GM19351 (cell line): ENCODE data around the gene DNAJA2.
A peak's percentile ranks its signal among the peaks of the same experiment; 100 is the strongest.

Experiments
- ATAC-seq: cut with Tn5 transposase; IDR thresholded peaks from one replicate; pipeline ENCODE4 v1.9.1; 2021; ENCODE audit warnings: mild to moderate bottlenecking, moderate library complexity; ENCODE audit not compliant: unreplicated experiment

DNAJA2 gene

DNA sequence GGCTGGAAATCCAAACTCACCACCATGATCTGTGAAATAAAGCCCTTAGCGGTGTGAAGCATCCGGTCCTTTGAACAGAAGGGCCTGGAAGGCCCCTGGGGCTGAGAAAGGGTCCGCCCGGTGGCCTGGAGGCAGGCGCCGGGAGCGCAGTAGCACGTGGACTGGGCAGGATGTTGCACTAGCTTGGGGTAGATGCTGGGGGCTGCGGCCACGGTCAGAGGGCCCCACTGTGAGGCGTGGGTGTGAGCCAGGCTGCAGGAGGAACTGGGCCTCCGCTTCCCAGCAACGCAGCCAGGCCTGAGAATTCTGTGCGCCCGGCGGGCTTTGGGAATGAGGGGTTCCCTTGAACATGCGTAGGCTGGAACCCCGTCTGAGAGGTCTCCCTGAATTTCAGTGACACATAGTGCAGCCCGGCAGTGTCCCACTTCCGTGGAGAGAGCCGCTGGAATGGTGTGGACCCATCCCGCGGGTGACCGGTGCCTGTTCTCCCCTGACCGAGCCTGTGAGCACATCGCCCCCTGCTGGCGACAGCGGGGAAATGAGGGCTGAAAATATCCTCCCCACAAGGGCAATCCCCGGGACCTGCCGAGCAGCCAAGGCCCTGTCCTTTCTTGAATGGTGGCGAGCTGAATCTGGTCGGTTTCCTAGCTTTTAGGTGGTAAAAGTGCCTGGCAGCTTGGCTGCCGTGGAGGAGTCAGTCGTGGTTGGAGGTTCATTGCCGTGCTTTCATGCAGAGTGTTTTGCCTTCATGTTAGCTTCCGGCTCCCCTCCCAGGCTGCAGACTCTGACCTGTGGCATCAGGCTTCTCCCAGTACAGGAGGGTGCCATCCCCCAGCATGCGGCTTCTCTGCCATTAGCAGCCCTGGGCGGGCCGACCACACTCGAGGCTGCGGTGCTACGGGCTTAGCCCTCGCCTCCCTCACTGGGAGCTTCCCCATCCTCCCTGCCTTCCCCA is 43.8 kb downstream of the DNAJA2 start:
- ATAC-seq: peak; percentile 91

DNA sequence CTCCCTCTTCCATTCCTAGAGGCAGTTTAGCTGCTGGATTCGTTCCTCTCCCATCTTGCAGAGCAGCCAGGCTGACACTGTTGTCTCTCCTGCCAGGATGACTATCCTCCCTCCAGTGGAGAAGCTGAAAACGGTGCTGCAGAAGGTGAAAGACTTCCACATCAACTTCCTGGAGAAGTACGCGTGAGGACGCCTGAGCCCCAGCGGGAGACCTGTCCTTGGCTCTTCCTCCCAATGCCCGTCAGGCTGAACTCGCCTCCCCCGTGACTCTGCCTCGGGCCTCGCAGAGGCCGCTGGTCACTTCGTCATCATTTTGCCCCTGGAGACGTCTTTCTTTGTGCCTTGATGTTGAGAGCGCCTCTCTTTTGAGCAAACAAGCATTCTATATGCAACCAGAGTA is 44.7 kb downstream of the DNAJA2 start:
- ATAC-seq: no peak

DNA sequence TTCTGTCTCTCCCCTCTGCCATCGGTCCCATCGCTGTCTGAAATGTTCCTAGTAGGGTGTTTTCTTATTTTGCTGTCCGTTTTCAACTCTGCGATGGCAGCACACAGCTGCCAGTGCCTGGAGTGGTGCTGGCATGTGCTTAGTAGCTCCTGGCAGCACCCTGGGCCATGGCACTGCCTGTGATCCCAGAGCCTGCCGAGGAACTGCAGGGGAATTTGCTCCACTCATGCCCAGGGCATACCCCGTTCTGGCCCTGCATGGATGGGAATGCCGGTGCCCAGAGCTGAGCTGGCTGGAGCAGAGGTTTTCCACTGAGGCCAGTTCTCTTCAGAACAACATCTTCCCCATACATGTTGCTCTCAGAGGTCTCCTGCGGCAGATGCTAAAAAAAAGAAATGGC is 46.2 kb downstream of the DNAJA2 start:
- ATAC-seq: no peak

DNA sequence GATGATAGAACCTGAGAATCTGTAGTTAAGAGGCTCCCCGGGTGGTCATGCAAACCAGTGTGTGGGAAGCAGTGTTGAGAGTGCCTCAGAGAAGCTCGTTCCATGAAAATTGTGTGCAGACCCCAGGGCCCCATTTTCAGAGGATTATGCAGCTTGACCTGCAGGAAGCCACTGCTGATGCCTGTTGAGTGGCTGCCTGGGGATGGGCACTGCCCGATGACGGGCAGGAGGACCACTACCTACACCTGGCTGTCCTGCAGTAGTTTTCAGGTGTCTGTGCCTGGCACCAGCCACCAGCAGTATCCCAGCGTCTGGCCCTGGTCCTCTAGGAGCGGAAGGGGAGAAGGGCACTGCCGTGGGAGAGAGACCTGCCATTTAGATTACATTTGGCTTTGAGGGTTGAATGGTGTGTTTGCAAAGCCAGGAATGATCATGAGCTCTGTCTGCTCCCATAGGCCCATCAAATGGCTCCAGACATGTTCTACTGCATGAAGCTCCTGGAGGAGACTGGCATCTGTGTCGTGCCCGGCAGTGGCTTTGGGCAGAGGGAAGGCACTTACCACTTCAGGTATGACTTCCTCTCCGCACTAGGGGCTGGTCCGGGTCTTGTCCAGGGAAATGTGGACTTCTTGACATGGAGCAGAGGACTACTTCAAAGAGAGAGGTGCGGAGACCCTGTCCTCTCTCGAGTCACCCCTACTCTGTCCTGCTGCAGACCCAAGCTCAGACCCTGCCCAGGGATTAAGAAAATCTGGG is 46.8 kb downstream of the DNAJA2 start:
- no peak for ATAC-seq

DNA sequence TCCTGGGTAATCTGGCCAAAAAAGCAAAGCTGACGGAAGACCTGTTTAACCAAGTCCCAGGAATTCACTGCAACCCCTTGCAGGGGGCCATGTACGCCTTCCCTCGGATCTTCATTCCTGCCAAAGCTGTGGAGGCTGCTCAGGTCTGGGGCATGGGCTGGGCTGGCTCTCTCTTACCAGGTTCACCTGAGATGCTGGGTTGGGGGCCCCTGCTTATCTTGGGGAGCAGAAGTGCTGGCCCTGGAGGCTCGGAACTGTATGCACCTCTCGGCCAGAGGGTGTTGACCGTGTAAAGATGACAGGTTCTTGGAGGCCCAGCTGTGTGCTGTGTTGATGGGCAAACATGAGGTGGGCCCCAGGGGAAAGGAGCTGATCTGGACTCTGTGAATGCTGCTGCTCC is 49.1 kb downstream of the DNAJA2 start:
- ATAC-seq: no peak

DNA sequence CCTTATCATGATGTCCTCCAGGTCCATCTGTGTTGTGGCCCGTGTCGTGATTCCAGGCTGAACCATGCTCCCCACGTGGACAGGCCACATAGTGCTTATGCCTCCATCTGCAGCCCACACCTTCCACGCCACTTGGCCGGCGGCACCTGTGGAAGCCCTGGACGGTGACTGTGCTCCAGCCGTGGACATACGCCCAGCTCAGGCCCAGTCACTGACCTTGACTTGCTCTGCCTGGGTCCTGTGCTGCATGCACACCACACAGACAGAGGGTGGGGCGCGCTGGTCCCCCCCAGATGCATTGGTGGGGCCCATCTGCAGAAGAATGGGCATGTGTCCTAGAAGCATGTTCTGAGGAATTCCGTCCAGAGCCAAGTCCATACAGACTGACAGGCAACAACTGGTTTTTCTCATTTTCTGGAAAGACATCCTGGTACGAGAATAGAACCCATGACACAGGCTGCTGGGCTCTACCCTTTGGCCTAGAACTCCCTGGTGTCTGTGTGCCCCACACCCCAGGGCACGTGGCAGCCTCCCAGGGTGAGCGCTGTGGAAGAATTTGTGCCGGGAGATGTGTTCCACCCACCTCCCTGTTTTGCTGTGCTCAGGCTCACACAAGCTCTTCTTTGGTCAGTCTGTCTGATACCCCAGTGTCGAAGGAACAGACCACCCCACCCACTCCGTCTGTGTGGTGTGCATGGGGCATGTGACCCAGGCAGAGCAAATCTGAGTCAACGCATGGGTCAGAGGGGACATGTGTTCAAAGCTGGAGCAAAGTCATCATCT is 49.8 kb downstream of the DNAJA2 start:
- no peak for ATAC-seq

DNA sequence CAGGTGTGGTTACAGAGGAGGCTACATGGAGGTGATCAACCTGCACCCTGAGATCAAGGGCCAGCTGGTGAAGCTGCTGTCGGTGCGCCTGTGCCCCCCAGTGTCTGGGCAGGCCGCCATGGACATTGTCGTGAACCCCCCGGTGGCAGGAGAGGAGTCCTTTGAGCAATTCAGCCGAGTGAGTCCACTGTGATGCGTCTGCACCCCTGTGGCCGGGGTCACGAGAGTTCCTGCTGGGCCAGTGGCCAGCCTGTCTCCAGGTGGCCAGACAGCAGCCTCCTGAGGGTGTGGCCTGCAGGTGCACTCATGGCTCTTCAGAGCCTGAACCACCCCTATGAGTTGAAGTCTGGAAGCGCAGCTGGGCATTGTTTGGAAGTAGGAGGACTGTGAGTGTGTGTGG is 51.2 kb downstream of the DNAJA2 start:
- ATAC-seq: no peak

DNA sequence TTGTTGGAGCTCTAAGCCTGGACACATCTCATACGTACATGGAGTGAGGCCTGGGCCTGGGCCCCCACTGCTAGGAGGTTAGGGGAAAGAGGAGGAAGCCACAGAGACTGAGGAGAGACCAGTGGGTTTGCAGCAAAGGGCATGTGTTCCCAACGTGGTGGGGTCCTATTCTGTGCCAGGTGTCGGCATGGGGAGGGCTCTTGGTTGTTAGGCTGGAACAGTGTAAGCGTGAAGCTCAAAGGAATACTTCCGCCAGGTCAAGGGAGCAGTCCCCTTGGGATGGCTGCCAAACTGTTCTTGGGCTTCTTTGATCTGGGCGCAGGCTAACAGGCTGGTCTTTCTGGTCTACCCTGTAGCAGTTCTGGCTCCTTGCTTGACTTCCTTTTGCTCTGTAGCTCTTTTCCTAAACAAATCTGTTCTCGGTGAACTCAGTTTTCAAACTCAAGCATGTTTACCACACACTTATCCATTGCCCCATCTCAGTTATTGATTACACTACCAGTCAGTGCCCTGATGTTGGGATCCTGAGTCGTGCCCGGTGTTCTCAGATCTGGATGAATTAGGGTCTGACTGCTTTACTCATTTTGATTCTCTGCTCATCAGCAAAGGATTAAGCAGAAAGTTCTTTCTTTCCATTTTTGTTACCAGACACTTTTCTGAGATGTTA is 52.9 kb downstream of the DNAJA2 start:
- no peak for ATAC-seq

DNA sequence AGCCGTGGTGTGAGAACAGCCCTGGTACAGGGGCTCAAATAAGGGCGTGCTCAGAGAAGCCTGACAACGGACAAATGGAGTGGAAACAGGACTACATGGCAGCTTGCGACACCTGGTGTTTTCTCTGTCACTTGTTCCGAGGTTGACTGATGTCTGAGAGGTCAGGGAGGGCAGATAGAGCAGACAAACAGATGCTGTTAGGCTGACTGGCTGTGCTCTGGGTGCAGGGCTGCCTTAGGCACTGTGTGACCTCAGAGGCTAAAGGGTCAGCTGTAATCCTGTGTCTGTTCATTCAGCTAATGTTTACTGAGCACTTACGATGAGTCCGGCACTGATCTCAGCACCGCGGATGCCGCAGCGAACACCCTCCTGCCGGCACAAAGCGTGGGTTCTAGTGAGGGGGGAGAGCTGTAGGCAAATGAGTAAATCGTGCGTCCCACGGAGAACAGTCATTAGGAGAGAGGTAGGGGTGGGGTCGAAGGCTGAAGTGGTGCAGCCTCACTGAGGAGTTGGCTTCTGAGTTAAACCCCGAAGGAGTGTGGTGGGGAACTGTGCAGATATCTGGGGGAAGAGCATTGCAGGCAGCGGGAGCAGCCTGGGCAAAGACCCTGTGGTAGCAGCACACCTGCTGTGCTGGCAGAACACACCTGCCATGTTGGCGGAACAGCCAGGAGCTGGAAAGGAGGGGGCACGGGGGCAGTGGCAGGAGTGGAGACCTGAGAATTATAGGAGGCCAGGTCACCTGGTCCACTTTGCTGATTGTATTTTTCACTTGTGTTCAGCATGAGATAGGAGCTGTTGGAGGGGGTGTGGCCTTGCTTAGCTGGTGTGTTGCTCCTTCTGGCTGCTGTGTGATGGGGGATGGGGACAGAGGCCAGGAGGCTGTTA is 54.3 kb downstream of the DNAJA2 start:
- peak; percentile 84 for ATAC-seq

DNA sequence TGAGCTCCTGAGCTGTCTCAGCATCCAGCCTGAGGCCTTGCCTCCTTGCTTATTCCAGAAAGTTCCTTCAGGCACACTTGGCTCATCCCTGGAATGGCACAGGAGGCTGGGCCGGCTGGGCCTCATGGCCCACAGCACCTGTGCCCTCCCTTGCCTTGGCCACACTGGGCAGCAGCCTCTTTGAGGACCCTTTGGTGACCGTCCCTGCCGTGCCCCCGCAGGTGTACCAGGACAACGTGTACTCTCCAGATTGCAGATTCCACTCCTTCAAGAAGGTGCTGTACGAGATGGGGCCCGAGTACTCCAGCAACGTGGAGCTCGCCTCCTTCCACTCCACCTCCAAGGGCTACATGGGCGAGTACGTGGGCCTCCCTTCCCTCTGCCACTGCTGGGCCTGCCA is 55.1 kb downstream of the DNAJA2 start:
- no peak for ATAC-seq

DNA sequence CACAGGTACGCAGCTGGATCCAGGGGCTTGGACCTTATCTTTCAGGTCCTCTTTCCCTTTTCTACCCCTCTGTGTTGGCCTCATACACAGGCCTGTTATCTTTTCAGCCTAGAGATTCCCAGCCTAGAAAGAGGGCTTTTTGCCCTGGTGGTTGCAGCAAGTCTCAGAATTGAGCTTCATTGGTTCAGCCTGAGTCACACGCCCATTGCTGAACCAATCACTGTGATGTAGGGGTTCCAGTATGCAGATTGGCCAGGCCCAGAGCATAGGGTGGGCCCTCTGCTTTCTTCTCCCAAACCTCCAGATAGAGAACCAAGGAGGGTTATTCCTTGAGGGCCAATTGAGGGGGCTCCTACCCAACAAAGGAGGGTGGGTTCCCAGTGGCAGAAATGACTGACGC is 56.5 kb downstream of the DNAJA2 start:
- no peak for ATAC-seq

DNA sequence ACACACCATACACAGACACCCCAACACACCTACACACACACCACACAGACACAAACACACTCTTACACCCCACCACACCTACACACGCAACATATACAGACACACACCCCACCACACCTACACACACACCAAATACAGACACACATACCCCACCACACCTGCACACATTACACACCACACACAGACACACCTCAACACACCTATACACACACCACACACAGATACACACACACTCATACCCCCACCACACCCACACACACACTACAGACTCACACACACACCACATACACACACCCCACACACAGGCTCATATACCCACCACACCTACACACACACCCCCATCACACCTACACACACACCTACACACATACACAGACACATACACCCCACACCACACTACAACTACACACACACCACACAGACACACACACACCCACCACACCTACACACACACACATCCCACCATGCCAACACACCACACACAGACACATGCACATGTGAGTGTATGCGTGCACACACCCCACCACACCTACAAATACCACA is 57.9 kb downstream of the DNAJA2 start:
- no peak for ATAC-seq

DNA sequence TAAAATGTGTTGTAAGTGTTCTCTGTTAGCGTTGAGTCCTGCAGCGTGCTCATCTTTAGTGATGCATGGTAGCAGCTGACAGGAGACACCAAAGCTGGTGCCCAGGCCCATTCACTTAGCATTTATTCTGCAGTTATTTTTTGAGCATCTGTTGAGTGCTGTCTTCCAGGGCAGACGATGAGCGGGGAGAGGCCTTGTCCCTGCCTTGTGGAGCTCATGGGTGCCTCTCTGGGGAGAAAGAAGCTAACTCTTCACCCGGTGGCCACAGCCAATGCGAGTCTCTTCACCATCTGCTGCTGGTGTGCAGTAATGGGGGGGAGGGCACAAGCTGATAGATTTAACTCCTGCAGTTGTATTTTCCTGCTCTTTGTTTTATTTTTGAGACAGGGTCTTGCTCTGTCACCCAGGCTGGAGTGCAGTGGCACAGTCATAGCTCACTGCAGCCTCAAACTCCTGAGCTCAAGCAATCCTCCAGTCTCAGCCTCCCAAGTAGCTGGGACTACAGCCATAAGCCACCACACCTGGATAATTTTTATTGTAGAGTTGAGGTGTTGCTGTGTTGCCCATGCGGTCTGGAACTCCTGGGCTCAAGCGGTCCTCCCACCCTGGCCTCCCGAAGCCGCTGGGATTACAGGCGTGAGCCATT is 58.8 kb downstream of the DNAJA2 start:
- ATAC-seq: no peak

DNA sequence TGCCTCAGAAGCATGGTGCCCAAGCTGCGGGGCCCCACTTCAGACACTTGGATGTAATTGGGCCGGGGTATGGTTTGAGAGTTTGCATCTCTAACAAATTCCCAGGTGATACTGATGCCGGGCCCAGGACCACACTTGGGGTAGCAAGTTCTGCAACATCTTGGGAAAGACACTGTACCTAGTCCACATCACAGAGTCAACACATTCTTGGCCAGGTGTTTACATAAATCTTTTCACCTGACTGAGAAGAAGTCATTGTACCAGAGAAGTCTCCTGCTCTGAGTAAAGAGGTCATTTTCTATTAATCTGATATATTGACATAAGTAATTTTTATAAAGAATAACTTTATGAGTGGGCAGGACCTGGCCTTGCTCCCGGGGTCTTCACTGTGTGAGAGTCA is 61.8 kb downstream of the DNAJA2 start:
- ATAC-seq: no peak

DNA sequence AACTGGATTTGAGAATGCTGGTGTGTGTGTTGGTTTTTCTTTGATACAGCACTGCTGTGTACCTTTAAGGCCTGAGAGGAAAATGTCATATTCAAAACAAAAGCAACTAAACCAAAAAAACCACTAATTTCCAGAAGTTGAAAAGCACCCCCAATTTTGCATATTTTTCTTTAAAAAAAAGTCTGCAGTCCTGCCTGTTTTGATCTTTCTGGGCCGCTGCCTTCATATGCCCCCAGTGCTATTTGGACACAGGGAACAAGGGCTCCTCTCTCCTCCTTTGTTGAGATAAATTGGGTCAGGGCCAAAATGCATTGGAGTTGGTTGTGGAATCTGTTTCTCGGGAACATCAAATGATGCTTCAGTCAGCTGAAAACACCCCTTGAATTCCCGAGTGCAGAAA is 62.4 kb downstream of the DNAJA2 start:
- ATAC-seq: peak; percentile 84

DNA sequence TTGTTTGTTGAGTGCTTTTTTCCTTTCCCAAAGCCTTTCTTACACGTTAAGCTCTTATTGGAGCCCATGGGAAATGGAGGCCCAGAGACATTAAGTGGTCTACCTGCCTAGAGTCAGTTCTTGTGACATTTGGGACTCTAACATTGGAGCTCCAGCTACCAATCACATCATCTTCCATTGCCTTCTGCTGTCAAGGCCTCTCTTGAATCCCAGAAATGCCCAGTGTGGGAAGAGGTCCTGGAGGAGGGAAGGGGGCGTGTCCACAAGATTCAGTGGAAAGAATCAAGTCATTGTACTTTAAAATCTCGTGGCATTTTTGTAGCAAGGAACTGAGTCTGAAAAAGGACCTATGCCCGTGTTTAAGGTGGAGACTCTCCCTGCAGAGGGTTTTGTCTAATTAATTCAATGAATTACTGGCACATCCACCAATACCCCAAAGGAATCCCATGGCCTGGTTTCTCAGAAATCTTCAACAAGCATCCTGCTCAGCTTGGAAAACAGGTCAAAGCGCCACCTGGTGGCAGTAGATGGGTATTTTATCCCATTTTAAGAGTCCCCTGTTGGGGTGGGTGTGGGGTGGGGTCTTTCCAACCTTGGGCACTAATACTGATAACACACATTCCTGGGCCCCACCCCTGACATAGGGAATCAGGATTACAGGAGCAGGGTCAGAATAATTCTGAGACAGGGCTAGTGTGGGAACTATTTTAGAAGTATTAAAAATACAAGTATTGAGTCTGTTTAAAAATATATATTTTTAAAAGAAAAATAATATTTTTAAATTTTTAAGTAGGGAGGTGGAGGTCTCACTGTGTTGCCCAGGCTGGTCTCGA is 64.7 kb downstream of the DNAJA2 start:
- ATAC-seq: no peak

DNA sequence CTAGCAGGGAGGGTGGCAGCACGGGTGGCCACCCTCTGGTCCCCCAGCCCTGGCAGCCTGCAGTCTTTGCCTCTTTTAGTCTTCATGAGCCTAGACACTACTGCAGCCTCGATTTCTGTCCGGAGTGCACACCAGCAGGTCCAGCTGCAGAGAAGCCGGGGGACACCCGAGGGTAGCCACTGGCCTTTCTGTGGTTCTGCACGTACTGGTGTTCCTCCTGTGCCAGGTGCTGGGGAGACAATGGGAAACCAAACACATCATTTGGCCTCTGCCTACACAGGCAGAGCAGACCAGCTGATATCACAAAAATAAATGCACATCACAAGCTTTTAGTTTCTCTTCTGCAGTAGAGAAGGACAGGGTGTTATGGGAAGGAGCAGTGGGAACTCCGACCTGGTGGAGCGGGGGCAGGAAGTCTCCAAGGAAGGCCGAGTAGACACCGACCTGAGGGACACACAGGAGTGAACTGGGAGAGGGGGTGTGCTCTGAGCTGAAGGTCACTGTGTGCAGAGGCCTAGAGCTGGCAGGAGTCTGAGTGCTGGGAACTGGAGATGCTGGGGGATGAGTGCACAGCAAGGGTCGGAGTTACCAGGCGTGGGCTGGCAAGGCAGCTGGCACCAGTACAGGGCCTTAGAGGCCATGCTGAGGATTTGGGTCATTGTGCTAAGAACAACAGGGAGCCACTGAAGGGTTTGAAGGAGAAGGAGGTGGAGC is 66.3 kb downstream of the DNAJA2 start:
- ATAC-seq: no peak
